GM12801 (cell line): Measurements from ENCODE around the gene ATP8B2.

ENCODE experiments used
- CTCF ChIP-seq: IDR thresholded peaks from one replicate; pipeline ENCODE4 v1.5.1; 2011; ENCODE audit warnings: control low read depth; ENCODE audit not compliant: insufficient read length; ENCODE audit errors: extremely low read depth

The ATP8B2 gene

DNA sequence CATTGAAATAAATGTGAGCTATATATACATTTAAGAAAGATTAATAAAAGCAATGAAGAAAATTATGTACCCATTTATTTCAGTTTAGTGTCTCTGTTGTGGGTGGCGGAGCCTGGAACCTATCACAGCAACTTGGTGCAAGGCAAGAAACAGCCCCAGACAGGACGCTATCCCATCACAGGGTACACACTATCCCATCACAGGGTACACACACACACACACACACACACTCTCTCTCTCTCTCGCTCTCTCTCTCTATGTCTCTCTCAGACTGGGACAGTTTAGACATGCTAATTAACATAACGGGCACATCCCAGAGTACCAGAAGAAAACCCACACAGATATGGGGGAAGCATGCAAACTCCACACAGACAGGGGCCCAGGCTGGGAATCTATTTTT is 73.4 kb downstream of the ATP8B2 start:
- no peak for TF ChIP-seq CTCF

DNA sequence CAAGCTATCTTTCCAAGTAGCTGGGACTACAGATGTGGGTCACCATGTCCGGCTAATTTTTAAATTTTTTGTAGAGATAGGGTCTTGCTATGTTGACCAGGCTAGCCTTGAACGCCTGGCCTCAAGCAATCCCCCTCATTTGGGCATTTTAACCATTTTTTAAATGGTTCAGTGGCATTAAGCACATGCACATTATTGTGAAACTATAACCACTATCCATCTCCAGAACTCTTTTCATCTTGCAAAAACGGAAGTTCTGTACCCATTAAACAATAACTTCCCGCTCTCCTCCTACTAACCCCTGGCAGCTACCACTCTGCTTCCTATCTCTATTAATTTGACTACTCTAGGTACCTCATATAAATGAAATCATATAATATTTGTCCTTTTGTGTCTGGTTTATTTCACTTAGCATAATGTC is 75.1 kb downstream of the ATP8B2 start:
- TF ChIP-seq CTCF: no peak
